SU-DHL-6 (cell line): ENCODE measurements around the gene STIP1.

Experiments used
- H2AFZ ChIP-seq: fragments of 200-600 bp; sonication (generic); 2 replicates; pipeline ENCODE4 v1.6.1; 2014; ENCODE audit warnings: low read depth, mild to moderate bottlenecking, moderate library complexity, mixed read lengths, antibody characterized with exemption, low read length; ENCODE audit not compliant: severe bottlenecking
- H3F3A ChIP-seq: fragments of 200-600 bp; shearing (Covaris generic); 2 replicates; pipeline ENCODE4 v1.6.0; 2016; ENCODE audit warnings: antibody characterized with exemption, mild to moderate bottlenecking; ENCODE audit not compliant: insufficient read depth
- H3K27ac ChIP-seq: fragments of 200-600 bp; sonication (generic); 2 replicates; pipeline ENCODE4 v1.5.1; 2016; ENCODE audit warnings: low read depth, mild to moderate bottlenecking, low read length, moderate library complexity, mixed read lengths
- H3K27me3 ChIP-seq: fragments of 200-600 bp; sonication (generic), shearing (Covaris generic); 2 replicates; pipeline ENCODE4 v1.6.0; 2014; ENCODE audit warnings: mild to moderate bottlenecking, low read length
- H3K36me3 ChIP-seq: fragments of 200-600 bp; sonication (generic); 2 replicates; pipeline ENCODE4 v1.6.1; 2014; ENCODE audit warnings: mild to moderate bottlenecking, low read length, mixed read lengths
- H3K4me2 ChIP-seq: fragments of 300-600, 200-600 bp; shearing (Covaris generic), sonication (generic); 2 replicates; pipeline ENCODE4 v1.6.0; 2014; ENCODE audit warnings: low read length, low read depth, mild to moderate bottlenecking; ENCODE audit not compliant: poor library complexity, severe bottlenecking
- H3K4me3 ChIP-seq: fragments of 200-600 bp; sonication (generic); 2 replicates; pipeline ENCODE4 v1.5.1; 2014; ENCODE audit warnings: antibody characterized with exemption, low read length, mild to moderate bottlenecking, mixed read lengths; ENCODE audit not compliant: insufficient read depth, poor library complexity, severe bottlenecking
- H3K79me2 ChIP-seq: fragments of 200-600 bp; sonication (generic); 2 replicates; pipeline ENCODE4 v1.6.1; 2014; ENCODE audit warnings: mild to moderate bottlenecking, low read length, moderate library complexity; ENCODE audit not compliant: insufficient read depth
- H3K9ac ChIP-seq: fragments of 200-600 bp; sonication (generic); 2 replicates; pipeline ENCODE4 v1.7.0; 2014; ENCODE audit warnings: mild to moderate bottlenecking, low read length
- H3K9me2 ChIP-seq: fragments of 200-600 bp; sonication (generic); replicated peaks from 2 replicates; pipeline ENCODE4 v1.6.1; 2014; ENCODE audit warnings: low read length; ENCODE audit not compliant: insufficient read depth
- H3K9me3 ChIP-seq: fragments of 200-600 bp; sonication (generic); 2 replicates; pipeline ENCODE4 v1.6.1; 2014; ENCODE audit warnings: low read length, mixed read lengths; ENCODE audit not compliant: insufficient read depth
- H4K20me1 ChIP-seq: fragments of 200-600 bp; sonication (generic); 2 replicates; pipeline ENCODE4 v1.6.1; 2014; ENCODE audit warnings: low read depth, mild to moderate bottlenecking, antibody characterized with exemption, low read length, moderate library complexity, mixed read lengths
- EZH2phosphoT487 ChIP-seq: fragments of 200-600 bp; sonication (generic), shearing (Covaris generic); conservative IDR thresholded peaks from 2 replicates; pipeline ENCODE4 v1.6.1; 2018; ENCODE audit warnings: mild to moderate bottlenecking, antibody characterized with exemption, low read length, moderate library complexity, mixed read lengths
- TF ChIP-seq, protein P1 (sequence below): fragments of 200-600 bp; sonication (generic); IDR thresholded peaks from one replicate; pipeline ENCODE4 v1.5.1; 2017; ENCODE audit warnings: antibody characterized with exemption, mild to moderate bottlenecking, low read length, moderate library complexity; ENCODE audit not compliant: insufficient read depth, poor library complexity, severe bottlenecking

The STIP1 gene

DNA sequence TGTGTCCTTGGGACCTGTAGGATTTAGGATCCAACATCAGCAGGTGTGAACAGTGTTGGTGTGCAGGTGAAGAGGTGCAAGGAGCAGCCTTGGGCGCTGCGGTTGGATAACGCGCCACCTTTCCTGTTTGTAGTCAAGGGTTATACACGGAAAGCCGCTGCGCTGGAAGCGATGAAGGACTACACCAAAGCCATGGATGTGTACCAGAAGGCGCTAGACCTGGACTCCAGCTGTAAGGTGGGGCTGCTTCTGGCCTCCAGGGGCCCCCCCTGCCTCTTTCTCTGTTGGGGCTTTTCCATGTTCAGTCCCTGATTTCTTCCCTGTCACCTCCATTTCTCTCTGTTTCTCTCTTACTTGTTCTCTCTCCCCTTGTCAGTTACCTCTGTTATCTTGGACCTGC, 17.0 kb downstream of the STIP1 start:
- Histone ChIP-seq H4K20me1 (no peaks in the 10 kb centered on the region), H3K9ac (no peak overlapping the region), H3K27me3 (no peaks in the 10 kb centered on the region), H3K4me2 (no peak overlapping the region), H3K79me2 (no peaks in the 10 kb centered on the region; the same call in 1 of the 2 replicates), H3F3A (peaks cover 15% of the 10 kb centered on the region), H2AFZ (no peak overlapping the region), H3K9me2 (no peaks in the 10 kb centered on the region), H3K9me3 (no peaks in the 10 kb centered on the region), H3K27ac (no peak overlapping the region), H3K4me3 (no peak overlapping the region), H3K36me3 (no peaks in the 10 kb centered on the region; the same call in none of the 2 replicates)
- TF ChIP-seq, protein P1, sequence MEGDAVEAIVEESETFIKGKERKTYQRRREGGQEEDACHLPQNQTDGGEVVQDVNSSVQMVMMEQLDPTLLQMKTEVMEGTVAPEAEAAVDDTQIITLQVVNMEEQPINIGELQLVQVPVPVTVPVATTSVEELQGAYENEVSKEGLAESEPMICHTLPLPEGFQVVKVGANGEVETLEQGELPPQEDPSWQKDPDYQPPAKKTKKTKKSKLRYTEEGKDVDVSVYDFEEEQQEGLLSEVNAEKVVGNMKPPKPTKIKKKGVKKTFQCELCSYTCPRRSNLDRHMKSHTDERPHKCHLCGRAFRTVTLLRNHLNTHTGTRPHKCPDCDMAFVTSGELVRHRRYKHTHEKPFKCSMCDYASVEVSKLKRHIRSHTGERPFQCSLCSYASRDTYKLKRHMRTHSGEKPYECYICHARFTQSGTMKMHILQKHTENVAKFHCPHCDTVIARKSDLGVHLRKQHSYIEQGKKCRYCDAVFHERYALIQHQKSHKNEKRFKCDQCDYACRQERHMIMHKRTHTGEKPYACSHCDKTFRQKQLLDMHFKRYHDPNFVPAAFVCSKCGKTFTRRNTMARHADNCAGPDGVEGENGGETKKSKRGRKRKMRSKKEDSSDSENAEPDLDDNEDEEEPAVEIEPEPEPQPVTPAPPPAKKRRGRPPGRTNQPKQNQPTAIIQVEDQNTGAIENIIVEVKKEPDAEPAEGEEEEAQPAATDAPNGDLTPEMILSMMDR: no peak
- no peak for TF ChIP-seq EZH2phosphoT487

DNA sequence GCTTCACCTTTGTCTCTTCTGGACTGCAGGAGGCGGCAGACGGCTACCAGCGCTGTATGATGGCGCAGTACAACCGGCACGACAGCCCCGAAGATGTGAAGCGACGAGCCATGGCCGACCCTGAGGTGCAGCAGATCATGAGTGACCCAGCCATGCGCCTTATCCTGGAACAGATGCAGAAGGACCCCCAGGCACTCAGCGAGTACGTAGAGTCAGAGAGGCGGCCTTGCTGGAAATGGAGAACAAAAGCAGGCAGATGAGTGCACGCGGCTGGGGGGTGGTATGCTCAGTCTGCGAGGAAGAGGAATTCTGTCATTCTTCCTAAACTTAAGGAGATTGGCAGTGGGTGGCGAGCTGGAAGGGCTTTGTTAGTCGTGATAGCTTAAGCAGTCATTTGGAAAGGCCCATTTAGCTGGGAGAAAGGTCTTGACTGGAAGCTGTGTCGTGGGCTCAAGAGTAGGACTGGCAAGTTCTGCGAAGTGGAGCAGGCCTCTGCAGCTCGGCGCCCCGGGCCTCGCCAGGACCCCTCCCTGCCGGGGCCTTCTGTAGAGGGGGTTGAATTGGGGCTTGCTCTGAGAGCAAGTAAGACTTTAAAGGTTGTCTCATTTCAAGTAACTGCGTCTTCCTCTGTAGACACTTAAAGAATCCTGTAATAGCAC, 17.6 kb downstream of the STIP1 start:
- H3K4me2 ChIP-seq: no peak overlapping the region
- no peak overlapping the region for H3K9ac ChIP-seq

GRCh38 chr11:64204080-64204440, 18.1 kb downstream of the STIP1 start:
- Histone ChIP-seq H3K4me2 (no peak overlapping the region), H3K79me2 (no peaks in the 10 kb centered on the region; the same call in 1 of the 2 replicates), H4K20me1 (no peaks in the 10 kb centered on the region), H3K9me2 (no peaks in the 10 kb centered on the region), H3K36me3 (no peaks in the 10 kb centered on the region; the same call in none of the 2 replicates), H2AFZ (no peak overlapping the region), H3K9me3 (no peaks in the 10 kb centered on the region), H3K27ac (no peak overlapping the region), H3K4me3 (no peak overlapping the region), H3K9ac (no peak overlapping the region), H3K27me3 (no peaks in the 10 kb centered on the region), H3F3A (peaks cover 15% of the 10 kb centered on the region)
- no peak for TF ChIP-seq EZH2phosphoT487
- TF ChIP-seq, protein P1: no peak

More for the DNA sequence above, 17.6 kb downstream of the STIP1 start:
- H4K20me1 ChIP-seq: no peaks in the 10 kb centered on the region
- no peak overlapping the region for H2AFZ ChIP-seq
- H3K9me3 ChIP-seq: no peaks in the 10 kb centered on the region
- peaks cover 15% of the 10 kb centered on the region for H3F3A ChIP-seq
- no peaks in the 10 kb centered on the region; the same call in 1 of the 2 replicates for H3K79me2 ChIP-seq
- no peaks in the 10 kb centered on the region for H3K9me2 ChIP-seq
- no peak overlapping the region for H3K4me3 ChIP-seq
- no peaks in the 10 kb centered on the region for H3K27me3 ChIP-seq
- H3K27ac ChIP-seq: no peak overlapping the region
- no peaks in the 10 kb centered on the region; the same call in none of the 2 replicates for H3K36me3 ChIP-seq
- TF ChIP-seq, protein P1: no peak
- TF ChIP-seq EZH2phosphoT487: no peak
